H9 (cell line): Measurements from ENCODE around the gene NT5DC1. TPM values are rescaled to one million over a fixed set of nuclear protein-coding genes. Genes with fewer than 3 reads are reported as not detected.

Experiments used
- DNase-seq: peaks from one replicate; pipeline ENCODE4 v3.0.0-alpha.2; 2017
- H2AFZ ChIP-seq: one replicate; pipeline ENCODE4 v1.6.1; 2013; ENCODE audit warnings: mild to moderate bottlenecking, low read length, control low read depth, moderate library complexity
- H2AK5ac ChIP-seq: 2 replicates; pipeline ENCODE4 v1.6.1; 2013; ENCODE audit warnings: low read length, control low read depth, mixed read lengths; ENCODE audit not compliant: insufficient read length
- H2BK120ac ChIP-seq: one replicate; pipeline ENCODE4 v1.6.1; 2013; ENCODE audit warnings: low read depth, mild to moderate bottlenecking, low read length, control low read depth, inconsistent platforms; ENCODE audit not compliant: poor library complexity, severe bottlenecking
- H2BK12ac ChIP-seq: 2 replicates; pipeline ENCODE4 v1.6.1; 2013; ENCODE audit warnings: low read length, control low read depth, mixed read lengths, low read depth; ENCODE audit not compliant: insufficient read length
- H2BK15ac ChIP-seq: 2 replicates; pipeline ENCODE4 v1.6.1; 2013; ENCODE audit warnings: low read depth, low read length, control low read depth
- H2BK20ac ChIP-seq: one replicate; pipeline ENCODE4 v1.6.1; 2013; ENCODE audit warnings: low read depth, mild to moderate bottlenecking, low read length, control low read depth, inconsistent platforms; ENCODE audit not compliant: poor library complexity, severe bottlenecking
- H2BK5ac ChIP-seq: 2 replicates; pipeline ENCODE4 v1.6.1; 2013; ENCODE audit warnings: low read length, control low read depth, mixed read lengths; ENCODE audit not compliant: insufficient read length
- H3K14ac ChIP-seq: 2 replicates; pipeline ENCODE4 v1.6.1; 2013; ENCODE audit warnings: low read length, control low read depth; ENCODE audit not compliant: insufficient read depth
- H3K18ac ChIP-seq: 2 replicates; pipeline ENCODE4 v1.6.1; 2013; ENCODE audit warnings: low read depth, mild to moderate bottlenecking, mixed read lengths, low read length, control low read depth; ENCODE audit not compliant: insufficient read length
- H3K23ac ChIP-seq: 2 replicates; pipeline ENCODE4 v1.6.1; 2013; ENCODE audit warnings: low read length, control low read depth, mixed read lengths, low read depth; ENCODE audit not compliant: insufficient read length
- H3K23me2 ChIP-seq: 2 replicates; pipeline ENCODE4 v1.6.1; 2013; ENCODE audit warnings: low read depth, mild to moderate bottlenecking, mixed read lengths, low read length, control low read depth; ENCODE audit not compliant: insufficient read length, poor library complexity, severe bottlenecking
- H3K27ac ChIP-seq: 2 replicates; pipeline ENCODE4 v1.5.1; 2013; ENCODE audit warnings: low read length, control low read depth, mixed read lengths, low read depth; ENCODE audit not compliant: insufficient read length
- H3K27me3 ChIP-seq: 2 replicates; pipeline ENCODE4 v1.6.1; 2013; ENCODE audit warnings: low read length, control low read depth, inconsistent platforms; ENCODE audit not compliant: insufficient read depth
- H3K4ac ChIP-seq: 2 replicates; pipeline ENCODE4 v1.6.1; 2013; ENCODE audit warnings: low read depth, mild to moderate bottlenecking, control low read depth, inconsistent platforms, low read length, moderate library complexity
- H3K4me1 ChIP-seq: 2 replicates; pipeline ENCODE4 v1.6.1; 2013; ENCODE audit warnings: low read length, control low read depth, inconsistent platforms; ENCODE audit not compliant: insufficient read depth
- H3K4me2 ChIP-seq: 2 replicates; pipeline ENCODE4 v1.6.1; 2013; ENCODE audit warnings: low read length, control low read depth, mixed read lengths; ENCODE audit not compliant: insufficient read length, insufficient read depth
- H3K56ac ChIP-seq: 2 replicates; pipeline ENCODE4 v1.6.1; 2013; ENCODE audit warnings: low read depth, mild to moderate bottlenecking, mixed read lengths, low read length, control low read depth; ENCODE audit not compliant: insufficient read length
- H3K79me1 ChIP-seq: 2 replicates; pipeline ENCODE4 v1.6.1; 2013; ENCODE audit warnings: low read depth, mild to moderate bottlenecking, moderate library complexity, low read length, control low read depth, inconsistent platforms; ENCODE audit not compliant: insufficient read depth, poor library complexity, severe bottlenecking
- H3K79me2 ChIP-seq: 2 replicates; pipeline ENCODE4 v1.6.1; 2013; ENCODE audit warnings: low read length, control low read depth, inconsistent platforms; ENCODE audit not compliant: insufficient read depth
- H3K9ac ChIP-seq: 2 replicates; pipeline ENCODE4 v1.6.1; 2013; ENCODE audit warnings: low read length, control low read depth, mixed read lengths; ENCODE audit not compliant: insufficient read length; ENCODE audit errors: extremely low read depth
- H3K9me3 ChIP-seq: one replicate; pipeline ENCODE4 v1.6.1; 2013; ENCODE audit warnings: low read depth, low read length, inconsistent platforms; ENCODE audit not compliant: control insufficient read depth
- H3T11ph ChIP-seq: one replicate; pipeline ENCODE4 v1.6.1; 2013; ENCODE audit warnings: mild to moderate bottlenecking, low read length, control low read depth, inconsistent platforms
- H4K20me1 ChIP-seq: one replicate; pipeline ENCODE4 v1.6.1; 2013; ENCODE audit not compliant: control insufficient read depth, insufficient read length, insufficient read depth
- H4K5ac ChIP-seq: 2 replicates; pipeline ENCODE4 v1.6.1; 2013; ENCODE audit warnings: low read depth, mild to moderate bottlenecking, mixed read lengths, low read length, control low read depth; ENCODE audit not compliant: insufficient read length
- H4K8ac ChIP-seq: replicated peaks from 2 replicates; pipeline ENCODE4 v1.6.1; 2013; ENCODE audit warnings: low read length, control low read depth, mixed read lengths, low read depth; ENCODE audit not compliant: insufficient read length
- H4K91ac ChIP-seq: 2 replicates; pipeline ENCODE4 v1.6.1; 2013; ENCODE audit warnings: low read depth, mild to moderate bottlenecking, moderate library complexity, mixed read lengths, low read length, control low read depth; ENCODE audit not compliant: insufficient read length
- H3K27ac Mint-ChIP-seq, 3 experiments: 2 replicates in 2 of 3; 3 replicates in 1 of 3; pipeline ENCODE4 v1.8.0; 2020 to 2021; ENCODE audit warnings: mixed read lengths in 3 of 3, mild to moderate bottlenecking in 1 of 3, moderate library complexity in 1 of 3
- H3K27me3 Mint-ChIP-seq: 2 replicates; pipeline ENCODE4 v1.8.0; 2021; ENCODE audit warnings: low read depth, mild to moderate bottlenecking, moderate library complexity, mixed read lengths
- H3K36me3 Mint-ChIP-seq, 3 experiments: 2 replicates in 2 of 3; 3 replicates in 1 of 3; pipeline ENCODE4 v1.8.0; 2020 to 2021; ENCODE audit warnings: low read depth in 3 of 3, mixed read lengths in 3 of 3; ENCODE audit not compliant: insufficient read depth in 1 of 3
- H3K4me1 Mint-ChIP-seq, 2 experiments: 2 replicates each; pipeline ENCODE4 v1.8.0; 2020; ENCODE audit warnings: mixed read lengths in 2 of 2
- H3K4me3 Mint-ChIP-seq, 2 experiments: 2 replicates in 1 of 2; 3 replicates in 1 of 2; pipeline ENCODE4 v1.8.0; 2020 to 2021; ENCODE audit warnings: mild to moderate bottlenecking in 2 of 2, mixed read lengths in 2 of 2, moderate library complexity in 1 of 2
- H3K9me3 Mint-ChIP-seq, 2 experiments: 2 replicates in 1 of 2; 3 replicates in 1 of 2; pipeline ENCODE4 v1.8.0; 2020; ENCODE audit warnings: mild to moderate bottlenecking in 2 of 2, mixed read lengths in 2 of 2, moderate library complexity in 1 of 2
- WGBS: extraction: QIAGEN DNeasy Blood & Tissue Kit; methylation state at CpG from one replicate; pipeline ENCODE4 v1.1.7; 2013; ENCODE audit warnings: missing lambda C conversion rate, low lambda C conversion rate, mixed read lengths; ENCODE audit not compliant: insufficient read length; ENCODE audit errors: extremely low coverage; 5-methylcytosine and 5-hydroxymethylcytosine counted together
- total RNA-seq: library from RNA; stranded (reverse); gene quantifications from 2 replicates; pipeline ENCODE4 v1.2.1, GENCODE V29; 2021
- TF ChIP-seq, protein P1 (sequence below): fragments of 200-600 bp; sonication (generic); conservative IDR thresholded peaks from 3 replicates; pipeline ENCODE4 v1.8.0; 2021; ENCODE audit warnings: antibody characterized with exemption, mild to moderate bottlenecking

NT5DC1 gene
- total RNA-seq, 1 experiment from 2014 or later, result 64.9 TPM

DNA sequence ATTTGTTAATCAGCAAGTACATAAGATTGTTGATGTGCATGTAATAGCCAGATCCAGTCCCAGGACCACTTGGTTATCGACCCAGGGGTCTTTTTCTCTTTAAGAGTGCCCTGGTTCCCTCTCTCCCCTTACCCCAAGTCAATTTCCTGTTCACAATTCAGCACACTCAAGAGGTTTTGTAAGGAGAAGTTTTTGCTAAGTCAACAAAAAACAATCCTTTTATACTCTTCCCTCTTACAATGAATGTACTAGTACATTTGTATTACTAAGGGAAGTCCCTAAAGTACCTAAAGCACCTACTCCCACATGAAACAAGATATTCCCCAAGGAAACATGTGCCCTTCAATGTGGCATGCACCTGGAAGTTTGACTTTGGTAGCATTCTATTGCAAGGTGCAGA lies 1.6 kb upstream of the NT5DC1 start:
- H3K79me2 ChIP-seq, result peaks cover 4% of the 10 kb centered on the region; the same call in 1 of the 2 replicates
- no peak overlapping the region for H3K9ac ChIP-seq
- no peak overlapping the region for H3K4me3 Mint-ChIP-seq
- H3K23ac ChIP-seq, result no peak overlapping the region
- H2AK5ac ChIP-seq, result no peak overlapping the region
- H3K36me3 Mint-ChIP-seq, result peaks cover 15 to 34% (median 21%) of the 10 kb centered on the region in 3 experiments
- no peak overlapping the region for H3K14ac ChIP-seq
- peaks cover 37 to 39% of the 10 kb centered on the region in 2 experiments for H3K4me1 Mint-ChIP-seq
- H3T11ph ChIP-seq, result no peak overlapping the region
- no peak overlapping the region for H2BK15ac ChIP-seq
- H3K23me2 ChIP-seq, result no peaks in the 10 kb centered on the region
- WGBS, result no CpG with 5 or more reads among the region's 1 CpG
- H3K27me3 ChIP-seq, result no peaks in the 10 kb centered on the region
- peaks cover 5% of the 10 kb centered on the region; the same call in 1 of the 2 replicates for H3K4me1 ChIP-seq
- H3K4ac ChIP-seq, result no peak overlapping the region
- no peak overlapping the region for H2BK5ac ChIP-seq
- H3K56ac ChIP-seq, result no peak overlapping the region
- no peaks in the 10 kb centered on the region for H3K9me3 ChIP-seq
- no peak overlapping the region for H2BK20ac ChIP-seq
- no peak overlapping the region for H3K4me2 ChIP-seq
- TF ChIP-seq, protein P1, sequence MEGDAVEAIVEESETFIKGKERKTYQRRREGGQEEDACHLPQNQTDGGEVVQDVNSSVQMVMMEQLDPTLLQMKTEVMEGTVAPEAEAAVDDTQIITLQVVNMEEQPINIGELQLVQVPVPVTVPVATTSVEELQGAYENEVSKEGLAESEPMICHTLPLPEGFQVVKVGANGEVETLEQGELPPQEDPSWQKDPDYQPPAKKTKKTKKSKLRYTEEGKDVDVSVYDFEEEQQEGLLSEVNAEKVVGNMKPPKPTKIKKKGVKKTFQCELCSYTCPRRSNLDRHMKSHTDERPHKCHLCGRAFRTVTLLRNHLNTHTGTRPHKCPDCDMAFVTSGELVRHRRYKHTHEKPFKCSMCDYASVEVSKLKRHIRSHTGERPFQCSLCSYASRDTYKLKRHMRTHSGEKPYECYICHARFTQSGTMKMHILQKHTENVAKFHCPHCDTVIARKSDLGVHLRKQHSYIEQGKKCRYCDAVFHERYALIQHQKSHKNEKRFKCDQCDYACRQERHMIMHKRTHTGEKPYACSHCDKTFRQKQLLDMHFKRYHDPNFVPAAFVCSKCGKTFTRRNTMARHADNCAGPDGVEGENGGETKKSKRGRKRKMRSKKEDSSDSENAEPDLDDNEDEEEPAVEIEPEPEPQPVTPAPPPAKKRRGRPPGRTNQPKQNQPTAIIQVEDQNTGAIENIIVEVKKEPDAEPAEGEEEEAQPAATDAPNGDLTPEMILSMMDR, result no peak
- no peak overlapping the region for H4K8ac ChIP-seq
- H3K27me3 Mint-ChIP-seq, result no peaks in the 10 kb centered on the region; the same call in 1 of the 2 replicates
- H3K18ac ChIP-seq, result no peak overlapping the region
- no peaks in the 10 kb centered on the region for H3K79me1 ChIP-seq
- no peaks in the 10 kb centered on the region for H4K20me1 ChIP-seq
- H2BK120ac ChIP-seq, result no peak overlapping the region
- H4K5ac ChIP-seq, result no peak overlapping the region
- DNase-seq, result no peak
- no peak overlapping the region for H2BK12ac ChIP-seq
- no peak overlapping the region for H2AFZ ChIP-seq
- H4K91ac ChIP-seq, result no peak overlapping the region
- peaks cover 20% of the 10 kb centered on the region in 2 experiments for H3K9me3 Mint-ChIP-seq
- no peak overlapping the region for H3K27ac ChIP-seq
- H3K27ac Mint-ChIP-seq, result no peak overlapping the region
